ENCODE measurements around the gene MEOX1. TPM values are rescaled to one million over a fixed set of nuclear protein-coding genes. Genes with fewer than 3 reads are reported as not detected.
A peak's percentile ranks its signal among the peaks of the same experiment; 100 is the strongest.

Gene MEOX1
- total and polyA plus RNA-seq, 2 of the 8 experiments (the other 6 are each of a cell fraction or from before 2014, with no cell fraction given): not detected

GRCh38 chr17:43627653-43628052 lies 34.1 kb downstream of the MEOX1 start:
- no peaks in the 10 kb centered on the region for H3K79me2 ChIP-seq (ENCODE audit: control insufficient read depth in 1 of 2, insufficient read depth in 2 of 2, low read length in 2 of 2)
- H2AK5ac ChIP-seq (ENCODE audit: low read depth, low read length): no peak overlapping the region
- H2BK15ac ChIP-seq (ENCODE audit: low read length): no peak overlapping the region
- H3K9me3 ChIP-seq (ENCODE audit: insufficient read depth in 2 of 2, low read depth in 1 of 2, low read length in 1 of 2): no peaks in the 10 kb centered on the region
- no peak overlapping the region for H2BK12ac ChIP-seq (ENCODE audit: low read depth, low read length)
- H2BK120ac ChIP-seq (replicated peaks; ENCODE audit: low read depth, low read length): no peak overlapping the region
- H3K4me3 ChIP-seq (ENCODE audit: extremely low read depth in 1 of 4, insufficient read depth in 2 of 4, low read depth in 3 of 4, low read length in 4 of 4): no peak overlapping the region
- H3K23ac ChIP-seq (ENCODE audit: insufficient read length): no peak overlapping the region
- FAIRE-seq (no peak), DNase-seq (ENCODE audit: low read depth in 1 of 2, low spot score in 2 of 2) (no peak)
- H4K5ac ChIP-seq (ENCODE audit: insufficient read length, low read depth, low read length): no peak overlapping the region
- no peak overlapping the region for H3K14ac ChIP-seq (ENCODE audit: insufficient read length)
- ChIA-PET CTCF (ENCODE audit: partially characterized antibody) (interaction anchor here (1.0 to 1.7 kb wide), 4 partner anchors 16 to 46 kb away, joined by 3 to 5 read pairs (median 3); no protein-coding TSS in a partner anchor), POLR2A (ENCODE audit: partially characterized antibody) (interaction anchor here (1.0 to 1.3 kb wide), 3 partner anchors 12 to 49 kb away, joined by 3 read pairs; no protein-coding TSS in a partner anchor)
- no peaks in the 10 kb centered on the region for H4K20me1 ChIP-seq (replicated peaks in 1 of 2; ENCODE audit: control insufficient read depth in 1 of 2, insufficient read depth in 2 of 2, low read length in 2 of 2)
- no peak overlapping the region for H2AFZ ChIP-seq (ENCODE audit: low read length)
- no peaks in the 10 kb centered on the region for H3K36me3 ChIP-seq (ENCODE audit: control insufficient read depth in 2 of 4, insufficient read depth in 4 of 4, low read length in 3 of 4)
- H4K91ac ChIP-seq (replicated peaks; ENCODE audit: insufficient read length, low read length): no peak overlapping the region
- H3K4ac ChIP-seq (replicated peaks; ENCODE audit: insufficient read length, low read depth, low read length): no peak overlapping the region
- H4K8ac ChIP-seq (ENCODE audit: extremely low read depth, insufficient read depth, low read length): no peak overlapping the region
- no peak overlapping the region for H3K27ac ChIP-seq (ENCODE audit: low read depth, low read length)
- WGBS, 2 experiments (ENCODE audit: extremely low coverage in 1 of 2, insufficient coverage in 1 of 2, insufficient read length in 1 of 2, insufficient replicate concordance in 2 of 2, low coverage in 1 of 2, low lambda C conversion rate in 2 of 2, missing lambda C conversion rate in 1 of 2): 65% methylated on average over 5 of the region's 5 CpGs; no CpG with 5 or more reads in 1 of the 2 experiments
- no peak overlapping the region for H3K56ac ChIP-seq (replicated peaks; ENCODE audit: insufficient read length, low read depth, low read length)
- peaks cover 0 to 8% (median 3%) of the 10 kb centered on the region in 4 experiments; a peak in 5 of 7 replicates for H3K4me1 ChIP-seq (replicated peaks in 1 of 4; ENCODE audit: control insufficient read depth in 3 of 4, insufficient read depth in 4 of 4, low read length in 3 of 4)
- no peaks in the 10 kb centered on the region for H3K23me2 ChIP-seq (ENCODE audit: low read depth, low read length)
- H3K79me1 ChIP-seq (ENCODE audit: low read depth, low read length): no peaks in the 10 kb centered on the region
- no peaks in the 10 kb centered on the region for H3K27me3 ChIP-seq (replicated peaks in 1 of 4; ENCODE audit: control insufficient read depth in 3 of 4, extremely low read depth in 1 of 4, insufficient read depth in 3 of 4, low read length in 3 of 4)
- no peak overlapping the region; the same call in 1 of the 2 replicates for H3K18ac ChIP-seq (ENCODE audit: extremely low read depth, low read length)
- no peak overlapping the region for H2BK20ac ChIP-seq (ENCODE audit: low read length)
- H2BK5ac ChIP-seq (ENCODE audit: low read depth, low read length): peak overlapping the region; percentile 52; the same call in 1 of the 2 replicates
- no peak overlapping the region; a peak in 1 of 4 replicates for H3K4me2 ChIP-seq (ENCODE audit: insufficient read depth in 1 of 2, low read depth in 2 of 2, low read length in 2 of 2)
- H3K9ac ChIP-seq (replicated peaks in 1 of 4; ENCODE audit: extremely low read depth in 1 of 4, low read depth in 3 of 4, low read length in 3 of 4): no peak overlapping the region
- no peak for TF ChIP-seq RFX5 (IDR thresholded peaks at IDR 0.05; ENCODE audit: borderline replicate concordance, low read depth, low read length)
- no peak for TF ChIP-seq GABPA (IDR thresholded peaks at IDR 0.05; ENCODE audit: borderline replicate concordance, insufficient read depth, low read length)
- TF ChIP-seq SP4 (IDR thresholded peaks at IDR 0.05; ENCODE audit: low read length): no peak
- TF ChIP-seq YY1 (IDR thresholded peaks at IDR 0.05; ENCODE audit: low read depth, low read length): no peak
- TF ChIP-seq SAP30 (IDR thresholded peaks at IDR 0.05; ENCODE audit: insufficient read depth, insufficient replicate concordance, low read length): no peak
- no peak for TF ChIP-seq BRCA1 (IDR thresholded peaks at IDR 0.05; ENCODE audit: low read depth, low read length)
- TF ChIP-seq CBX5 (IDR thresholded peaks at IDR 0.05; ENCODE audit: low read depth, low read length): no peak
